Psoas muscle (tissue), 8 donors: ENCODE measurements around the gene MAP2K7. TPM values are rescaled to one million over a fixed set of nuclear protein-coding genes. Genes with fewer than 3 reads are reported as not detected.
"Not testable (repeated sequence)": the region's sequence is repeated elsewhere in the genome, so short reads cannot be mapped to it uniquely, and the experiment has no call there.

Source experiments
- ATAC-seq, 4 donors: fragments of 200-7000 bp; cut with Tn5 transposase; one replicate each; pipeline ENCODE4 v1.9.1; 2020; ENCODE audit warnings: moderate library complexity in 3 of 4, mild to moderate bottlenecking in 2 of 4
- DNase-seq, 2 donors: peaks; one replicate each; pipeline ENCODE4 v3.0.0-alpha.2; 2020
- H3K27ac ChIP-seq: fragments of 200-600 bp; one replicate; pipeline ENCODE4 v1.8.0; 2022
- H3K27me3 ChIP-seq, 3 donors: fragments of 200-600 bp in 1 of 3; one replicate each; pipeline versions ENCODE4 v1.6.1 to v1.8.0; 2013 to 2022; ENCODE audit warnings: low read length in 2 of 3, mild to moderate bottlenecking in 2 of 3, moderate library complexity in 1 of 3; ENCODE audit not compliant: insufficient read depth in 3 of 3
- H3K36me3 ChIP-seq, 2 donors: fragments of 200-600 bp in 1 of 2; one replicate each; pipeline versions ENCODE4 v1.6.1 to v1.8.0; 2013 to 2022; ENCODE audit warnings: low read depth in 1 of 2, mild to moderate bottlenecking in 1 of 2, moderate library complexity in 1 of 2; ENCODE audit not compliant: insufficient read depth in 1 of 2
- H3K4me1 ChIP-seq: fragments of 200-600 bp; one replicate; pipeline ENCODE4 v1.8.0; 2022
- H3K4me3 ChIP-seq: fragments of 200-600 bp; one replicate; pipeline ENCODE4 v1.8.0; 2022; ENCODE audit warnings: mild to moderate bottlenecking
- H3K9me3 ChIP-seq: fragments of 200-600 bp; one replicate; pipeline ENCODE4 v1.8.0; 2022
- CTCF ChIP-seq: fragments of 200-600 bp; IDR thresholded peaks from one replicate; pipeline ENCODE4 v1.8.0; 2022; ENCODE audit warnings: antibody characterized with exemption
- WGBS, 3 donors: extraction: QIAGEN DNeasy Blood & Tissue Kit; methylation state at CpG; one replicate each; pipeline versions ENCODE4 v1.1.6 to v1.1.7; 2013; 5-methylcytosine and 5-hydroxymethylcytosine counted together
- intact Hi-C, 2 donors: fragments of 100-400 bp; cut with DNase I; formaldehyde crosslinking; loops; one replicate each; pipeline versions ENCODE4 v1.11.0 to v1.14.2; 2022
- polyA plus RNA-seq, 3 donors: library from polyadenylated mRNA; stranded (reverse); fragments of 200-250 nt; gene quantifications; one replicate each; pipeline ENCODE4 v1.2.3, GENCODE V29; 2013
- total RNA-seq, 4 donors: library from RNA; stranded (reverse); fragmentation: NEBNext Ultra II Directional in 2 of 4; extraction: Animal tissue kit (Norgen Biotek cat#: 25700) in 2 of 4; gene quantifications; one replicate each; pipeline versions ENCODE4 v1.2.1 to v1.2.4, GENCODE V29; 2021 to 2023
- donor health status: healthy with polysubstance abuse.
- donor health status: DM: no; HTN: no; CAD: no; lungs with moderate emphysema.
- donor health status: Bipolar disorder and iron deficiency.
- donor health status: healthy.
- donor health status: DM: yes; HTN: yes; CAD: no.
- donor health status: DM: no; HTN: no; CAD: no.
- donor health status: DM: no; HTN: no; CAD: no.
- donor health status: DM: yes; HTN: yes; CAD: no.

MAP2K7 gene
- total and polyA plus RNA-seq, 7 donors, result 35.4 to 72.5 (median 43.9) TPM

- peaks cover 0 to 37% (median 0%) of the 10 kb centered on the region in 3 donors for H3K27me3 ChIP-seq
- no peaks in the 10 kb centered on the region for H3K4me1 ChIP-seq
- intact Hi-C loops, result no loop called here
- no peaks in the 10 kb centered on the region for H3K9me3 ChIP-seq
- ATAC-seq (peak in 2 of 4 donors; percentile 61 to 81), DNase-seq (no peak)
- 12 to 18% (median 13%) methylated on average over 36 to 53 of the region's 53 CpGs for WGBS, 3 donors
- H3K4me3 ChIP-seq, result peak within 1 kb of the TSS; percentile 22
- no peak for TF ChIP-seq CTCF
- no peak within 1 kb of the TSS for H3K27ac ChIP-seq
- H3K36me3 ChIP-seq, result no peaks in the 10 kb centered on the region
Measured at GRCh38 chr19:7888145-7888825, 15.4 kb upstream of the MAP2K7 start, which contains the start of gene LRRC8E. TSS of gene LRRC8E (plus strand) at chr19:7888510. CDS start at chr19:7895604, 7,094 bp downstream.

- DNase-seq, result no peak
- Histone ChIP-seq H3K36me3 (no peaks in the 10 kb centered on the region), H3K27ac (no peak overlapping the region), H3K9me3 (no peaks in the 10 kb centered on the region), H3K27me3 (peaks cover 0 to 42% (median 0%) of the 10 kb centered on the region in 3 donors), H3K4me3 (peak overlapping the region; percentile 22), H3K4me1 (no peaks in the 10 kb centered on the region)
- no peak for TF ChIP-seq CTCF
- WGBS, 3 donors, result 74 to 79% (median 75%) methylated on average over 8 of the region's 8 CpGs
- ATAC-seq, result no peak
- intact Hi-C loops, result no loop called here
Measured at GRCh38 chr19:7888826-7889217, 14.9 kb upstream of the MAP2K7 start.

DNA sequence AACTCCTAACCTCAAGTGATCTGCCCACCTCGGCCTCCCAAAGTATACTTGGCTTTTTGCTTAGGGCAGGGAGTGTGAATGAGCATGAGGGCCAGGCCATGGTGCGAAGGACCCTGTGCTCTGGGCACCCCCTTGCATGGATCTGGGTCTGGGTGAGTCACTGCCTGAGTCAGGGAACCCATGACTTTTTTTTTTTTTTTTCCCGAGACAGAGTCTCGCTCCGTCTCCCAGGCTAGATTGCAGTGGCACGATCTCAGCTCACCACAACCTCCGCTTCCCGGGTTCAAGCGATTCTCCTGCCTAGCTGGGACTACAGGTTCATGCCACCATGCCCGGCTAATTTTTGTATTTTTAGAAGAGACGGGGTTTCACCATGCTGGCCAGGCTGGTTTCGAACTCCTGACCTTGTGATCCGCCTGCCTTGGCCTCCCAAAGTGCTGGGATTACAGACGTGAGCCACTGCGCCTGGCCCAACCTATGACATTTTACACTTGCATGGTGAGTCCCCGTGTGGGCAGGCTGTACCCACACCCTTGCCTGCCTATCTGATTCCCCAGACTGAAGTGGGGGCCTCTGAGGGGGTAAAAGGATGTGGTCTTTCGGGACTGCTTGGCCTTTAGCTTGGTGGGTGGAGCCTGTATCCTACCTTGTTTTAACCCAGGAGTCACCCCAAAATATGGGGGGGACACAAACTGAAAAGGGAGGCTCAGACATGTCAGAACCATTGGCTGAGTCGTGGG lies 10.1 kb upstream of the MAP2K7 start:
- H3K4me3 ChIP-seq, H3K27ac ChIP-seq, intact Hi-C loops, H3K36me3 ChIP-seq, H3K9me3 ChIP-seq, ATAC-seq, H3K4me1 ChIP-seq, DNase-seq: not testable (repeated sequence)
- H3K27me3 ChIP-seq, result peaks cover 0 to 32% (median 0%) of the 10 kb centered on the region in 3 donors
- WGBS, 3 donors, result 75 to 81% (median 77%) methylated on average over 17 to 18 of the region's 18 CpGs

- ATAC-seq (no peak), DNase-seq (no peak)
- Histone ChIP-seq H3K4me1 (no peaks in the 10 kb centered on the region), H3K27me3 (peaks cover 0 to 21% (median 0%) of the 10 kb centered on the region in 3 donors), H3K36me3 (no peaks in the 10 kb centered on the region), H3K9me3 (no peaks in the 10 kb centered on the region), H3K4me3 (no peak overlapping the region), H3K27ac (no peak overlapping the region)
- no peak for TF ChIP-seq CTCF
- WGBS, 3 donors, result 37 to 46% (median 40%) methylated on average over 17 to 18 of the region's 18 CpGs
- intact Hi-C loops, result no loop called here
Measured at GRCh38 chr19:7894612-7895309, 8.9 kb upstream of the MAP2K7 start.

GRCh38 chr19:7895565-7895964 lies 8.1 kb upstream of the MAP2K7 start:
- H3K4me3 ChIP-seq, result no peak overlapping the region
- peaks cover 0 to 15% (median 0%) of the 10 kb centered on the region in 3 donors for H3K27me3 ChIP-seq
- H3K27ac ChIP-seq, result no peak overlapping the region
- TF ChIP-seq CTCF, result no peak
- ATAC-seq (no peak), DNase-seq (no peak)
- peaks cover 5% of the 10 kb centered on the region for H3K4me1 ChIP-seq
- H3K36me3 ChIP-seq, result no peaks in the 10 kb centered on the region
- WGBS, 3 donors, result 82 to 84% (median 82%) methylated on average over 13 of the region's 13 CpGs
- intact Hi-C loops, result no loop called here
- H3K9me3 ChIP-seq, result no peaks in the 10 kb centered on the region
